Measurements from ENCODE around the gene ZMIZ1.
A peak's percentile ranks its signal among the peaks of the same experiment; 100 is the strongest.

ZMIZ1 gene

DNA sequence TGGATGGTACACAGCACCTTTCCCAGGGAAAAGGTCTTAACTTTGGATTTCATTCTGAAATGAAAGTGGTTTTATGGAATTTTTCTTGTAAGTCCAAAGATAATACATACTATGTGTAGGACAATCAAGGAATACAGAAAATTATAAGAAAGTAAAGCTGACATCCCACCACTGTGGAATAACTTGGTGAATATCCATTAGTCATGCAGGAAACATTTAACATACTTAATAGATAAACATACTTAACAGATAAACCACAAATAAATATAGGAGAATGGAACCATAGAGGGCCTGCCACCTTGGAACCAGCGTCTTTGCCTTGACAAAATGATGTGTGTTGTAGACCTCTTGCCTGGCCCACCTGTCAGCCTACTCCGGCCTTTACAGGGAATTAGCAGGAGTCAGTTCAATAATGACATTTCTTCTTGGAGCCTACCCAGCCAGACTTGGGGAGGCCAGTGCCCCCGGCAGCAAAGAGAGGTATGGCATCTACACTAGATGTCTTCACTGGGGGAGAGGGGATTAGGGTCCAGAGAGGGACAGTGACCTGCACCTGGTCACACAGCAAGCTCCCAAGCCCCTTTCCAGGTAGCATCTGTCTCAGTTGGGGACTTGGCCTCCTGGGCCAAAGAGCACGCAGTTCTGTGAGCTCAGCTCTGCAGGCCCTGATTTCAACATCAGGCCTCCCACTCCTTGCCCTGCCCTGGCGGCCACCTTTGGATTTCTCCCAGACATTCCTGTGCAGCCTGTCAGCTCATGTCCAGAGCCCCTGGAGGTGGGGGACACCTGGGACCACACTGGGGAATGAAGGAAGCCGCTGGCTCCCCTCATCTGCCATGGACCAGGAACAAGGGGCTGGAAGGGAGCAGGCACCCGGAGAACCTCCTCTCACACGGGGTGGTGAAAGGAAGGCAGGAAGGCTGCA, 165.9 kb downstream of the ZMIZ1 start:
- DNase-seq (ENCODE audit: low spot score), result no peak

DNA sequence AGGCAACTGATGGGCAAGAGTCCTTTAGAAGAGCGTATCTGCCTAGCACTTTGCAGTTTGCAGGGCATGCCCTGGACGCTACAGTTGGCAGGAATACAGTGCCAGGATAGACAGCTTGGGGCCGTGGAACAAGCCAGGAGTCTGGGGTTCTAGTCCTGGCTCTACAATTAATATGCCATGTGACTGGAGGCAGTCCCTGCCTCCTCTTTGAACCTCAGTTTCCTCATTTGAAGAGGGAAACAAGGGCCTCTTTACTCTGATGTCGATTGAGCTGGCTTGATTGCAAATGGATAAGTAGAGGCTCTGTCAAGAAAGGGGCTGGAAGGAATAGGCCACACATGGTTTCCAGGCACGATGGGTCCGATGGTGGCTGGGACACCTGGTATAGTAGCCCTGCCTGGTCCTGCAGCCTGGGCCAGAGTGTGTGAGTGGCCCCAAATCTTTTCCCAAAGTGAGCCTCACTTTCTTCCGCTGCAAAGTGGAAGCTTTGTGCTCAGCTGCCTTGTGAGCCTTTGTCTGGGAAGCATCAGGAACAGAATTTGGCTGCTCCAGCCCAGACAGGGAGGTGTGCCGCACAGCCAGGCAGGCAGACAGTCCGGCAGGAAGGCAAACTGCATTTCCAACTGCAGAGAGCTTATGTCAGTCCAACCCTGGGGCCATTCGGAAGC, 167.1 kb downstream of the ZMIZ1 start:
- no peak for DNase-seq (ENCODE audit: low spot score)

DNA sequence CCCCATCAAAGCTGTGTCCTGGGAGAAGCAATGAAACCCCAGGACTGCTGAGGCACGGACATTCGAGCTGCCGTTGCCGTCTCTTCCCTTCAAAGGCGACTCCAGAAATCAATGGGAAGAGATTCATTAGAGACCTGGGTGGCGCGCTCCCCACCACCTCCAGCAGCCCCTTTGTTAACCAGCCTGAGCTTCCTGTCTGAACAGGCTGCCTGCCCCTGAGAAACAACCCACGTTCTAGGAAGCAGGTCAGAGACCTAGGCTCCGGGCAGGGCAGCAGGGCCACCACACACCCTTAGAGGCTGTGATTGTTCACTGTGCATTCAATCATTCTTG, 167.6 kb downstream of the ZMIZ1 start:
- DNase-seq (ENCODE audit: low spot score), result no peak

DNA sequence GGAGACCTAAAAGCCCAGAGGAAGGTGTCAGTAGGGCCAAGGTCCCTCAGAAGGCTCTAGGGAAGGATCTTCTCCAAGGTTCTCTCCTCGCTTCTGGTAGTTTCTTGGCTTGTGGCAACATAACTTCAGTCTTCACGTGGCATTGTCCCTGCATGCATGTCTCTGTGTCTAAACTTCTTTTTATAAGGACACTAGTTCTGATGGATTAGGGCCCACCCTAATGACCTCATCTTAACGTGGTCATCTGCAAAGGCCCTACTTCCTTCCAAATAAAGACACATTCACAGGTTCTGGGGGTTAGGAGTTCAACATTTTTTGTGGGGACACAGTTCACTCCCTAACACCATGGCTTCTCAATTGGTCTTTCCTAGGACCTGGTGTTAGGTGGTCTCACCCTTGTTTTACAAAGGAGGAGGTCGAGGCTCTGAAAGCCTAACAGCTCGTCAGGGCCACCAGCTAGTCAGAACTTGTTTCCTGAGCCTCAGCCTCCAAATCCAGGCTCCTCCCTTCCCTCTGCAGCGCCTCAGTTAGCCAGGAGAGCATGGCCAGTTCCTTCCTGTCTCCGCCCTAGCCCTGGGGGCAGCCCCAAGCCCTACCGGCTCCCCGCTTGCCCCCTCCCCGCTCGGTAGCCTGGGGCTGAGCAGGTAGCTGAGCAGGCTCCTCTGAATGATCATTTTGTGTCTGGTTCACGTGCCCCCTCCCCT, 168.8 kb downstream of the ZMIZ1 start:
- DNase-seq (ENCODE audit: low spot score), result no peak

DNA sequence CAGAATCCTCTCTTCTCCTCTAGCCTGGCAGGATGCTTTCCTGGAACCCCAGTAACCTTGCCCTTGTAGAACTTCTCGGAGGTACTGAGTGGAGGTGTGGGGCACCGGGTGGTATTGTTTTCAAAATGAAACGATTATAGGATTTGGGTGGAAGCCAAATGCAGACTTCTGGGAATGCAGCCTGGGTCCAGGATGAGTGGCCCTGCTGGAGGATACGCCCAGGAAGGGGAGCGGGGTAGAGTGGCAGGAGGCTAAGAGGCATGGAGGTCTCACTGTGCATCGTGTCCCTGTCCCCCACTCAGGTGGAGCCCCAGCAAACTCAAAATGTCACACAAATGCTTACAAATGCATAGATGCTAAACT, 169.4 kb downstream of the ZMIZ1 start:
- DNase-seq (ENCODE audit: low spot score), result peak; percentile 43

DNA sequence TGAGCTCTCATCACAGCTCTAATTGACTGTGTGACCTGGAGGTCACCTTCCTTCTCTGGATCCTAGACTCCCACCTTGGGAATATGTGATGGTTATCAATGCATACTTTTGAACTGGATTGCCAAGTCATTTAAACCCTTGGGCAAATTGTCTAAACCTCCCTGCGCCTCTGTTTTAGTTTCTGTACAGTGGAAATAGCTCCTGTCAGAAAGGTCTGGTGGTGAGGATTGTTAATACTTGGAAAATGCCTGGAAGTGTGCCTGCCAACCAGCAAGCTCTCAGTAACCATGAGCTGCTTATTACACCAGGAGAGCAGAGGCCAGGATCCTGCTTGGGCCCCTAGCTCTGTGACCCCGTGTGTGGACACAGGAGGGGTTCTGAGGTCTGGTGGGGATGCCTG, 169.8 kb downstream of the ZMIZ1 start:
- no peak for DNase-seq (ENCODE audit: low spot score)

DNA sequence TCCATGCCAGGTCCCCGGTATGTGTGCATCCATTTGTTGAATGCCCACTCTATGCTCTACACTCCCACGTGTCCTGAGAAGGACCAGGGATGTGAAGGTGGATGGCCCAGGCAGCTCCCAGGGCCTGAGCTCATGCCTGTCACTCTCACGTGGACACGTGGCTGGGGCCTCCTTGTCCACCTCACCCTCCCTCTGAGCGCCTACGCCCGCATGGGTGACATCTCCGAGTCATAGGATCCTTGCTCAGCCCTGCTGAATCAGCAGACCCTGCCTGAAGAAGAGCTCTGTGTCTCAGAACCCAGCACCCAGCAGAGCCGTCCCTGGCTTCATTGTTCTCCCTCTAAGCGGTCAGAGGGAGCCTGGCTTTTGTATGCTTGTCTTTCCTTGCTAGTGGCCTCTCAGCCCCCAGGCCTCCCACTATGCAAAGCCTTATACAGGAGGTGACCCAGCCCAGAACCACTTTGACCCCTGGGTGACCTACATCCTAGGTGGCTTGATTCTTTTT, 170.6 kb downstream of the ZMIZ1 start:
- no peak for DNase-seq (ENCODE audit: low spot score)

DNA sequence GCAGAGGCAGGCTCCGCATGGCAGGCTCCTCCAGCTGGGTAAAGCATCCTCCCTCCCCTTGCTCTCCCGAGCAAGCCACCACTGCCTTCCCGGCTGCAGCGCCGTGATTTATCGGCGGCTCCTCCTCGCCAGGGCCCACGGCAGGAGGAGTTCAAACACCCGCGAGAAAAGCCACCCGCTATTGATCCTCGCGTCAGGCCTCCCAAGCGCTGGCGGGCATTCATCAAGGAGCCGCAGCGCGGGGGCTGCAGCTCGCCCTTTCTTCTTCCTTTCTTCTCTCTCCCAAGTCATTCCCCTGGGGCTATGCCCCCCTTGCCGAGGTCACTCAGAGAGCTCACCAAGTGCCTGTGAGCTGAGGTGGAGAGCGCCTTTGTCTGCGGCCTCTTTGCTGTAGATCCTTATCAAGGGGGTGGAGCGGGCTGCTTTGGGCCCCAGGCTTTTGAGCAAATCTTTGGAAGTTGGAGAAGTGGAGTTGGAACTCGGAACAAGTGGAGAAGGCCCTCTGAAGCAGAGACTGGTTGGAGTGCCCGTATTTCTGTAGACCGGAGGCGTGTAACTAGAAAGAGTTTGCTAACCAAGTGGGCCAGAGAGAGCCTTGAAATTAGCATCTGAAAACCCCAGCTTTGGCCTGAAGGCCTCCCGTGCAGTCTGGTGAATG, 171.3 kb downstream of the ZMIZ1 start:
- no peak for DNase-seq (ENCODE audit: low spot score)

DNA sequence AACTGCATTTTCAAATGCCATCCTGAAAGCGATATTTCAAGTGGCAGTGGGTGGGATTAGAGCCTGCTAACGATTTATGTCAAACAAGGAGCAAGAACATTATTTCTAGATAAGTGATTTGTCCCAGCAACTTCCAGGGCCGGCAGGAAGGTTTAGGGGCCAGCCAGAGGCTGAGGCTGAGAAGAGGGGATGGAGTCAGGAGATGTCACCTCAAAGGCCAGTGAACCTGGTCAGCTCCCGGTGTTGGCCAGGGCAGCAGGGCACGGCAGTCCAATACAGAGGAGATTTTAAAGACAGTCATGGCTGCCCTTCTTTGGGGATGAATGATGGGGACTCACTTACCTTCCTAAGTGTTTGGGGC, 172.8 kb downstream of the ZMIZ1 start:
- DNase-seq (ENCODE audit: low spot score), result no peak

DNA sequence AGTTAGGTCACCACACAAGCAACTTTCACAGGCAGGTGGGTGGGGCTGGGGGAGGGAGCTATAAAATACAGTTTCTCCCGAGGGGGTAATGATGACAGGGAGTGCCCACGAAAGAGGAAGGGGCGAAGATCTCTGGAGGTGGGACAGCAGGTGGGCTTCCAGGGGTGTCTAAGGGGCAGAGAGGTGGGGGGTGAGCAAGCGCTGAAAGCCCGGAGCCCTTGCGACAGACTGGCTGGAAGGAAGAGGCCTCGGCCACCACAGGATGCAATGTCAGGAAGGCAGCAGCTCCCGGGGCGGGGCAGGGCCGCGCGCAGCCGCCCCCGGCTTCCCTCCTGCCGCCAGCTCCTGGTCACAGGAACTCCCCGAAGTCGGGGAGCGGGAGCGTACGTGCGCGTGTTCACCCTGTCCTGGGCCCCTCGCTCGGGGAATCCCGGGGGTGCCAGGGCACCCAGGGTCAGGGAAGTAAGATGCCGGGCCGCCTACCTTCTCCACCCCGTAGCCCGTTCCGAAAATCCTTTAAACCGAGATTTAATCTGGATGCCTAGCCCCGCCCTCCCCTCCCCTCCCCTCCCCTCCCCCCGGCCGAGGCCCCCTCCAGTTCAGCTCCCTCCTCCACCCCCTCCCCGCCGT, 173.3 kb downstream of the ZMIZ1 start:
- peak; percentile 65 for DNase-seq (ENCODE audit: low spot score)

DNA sequence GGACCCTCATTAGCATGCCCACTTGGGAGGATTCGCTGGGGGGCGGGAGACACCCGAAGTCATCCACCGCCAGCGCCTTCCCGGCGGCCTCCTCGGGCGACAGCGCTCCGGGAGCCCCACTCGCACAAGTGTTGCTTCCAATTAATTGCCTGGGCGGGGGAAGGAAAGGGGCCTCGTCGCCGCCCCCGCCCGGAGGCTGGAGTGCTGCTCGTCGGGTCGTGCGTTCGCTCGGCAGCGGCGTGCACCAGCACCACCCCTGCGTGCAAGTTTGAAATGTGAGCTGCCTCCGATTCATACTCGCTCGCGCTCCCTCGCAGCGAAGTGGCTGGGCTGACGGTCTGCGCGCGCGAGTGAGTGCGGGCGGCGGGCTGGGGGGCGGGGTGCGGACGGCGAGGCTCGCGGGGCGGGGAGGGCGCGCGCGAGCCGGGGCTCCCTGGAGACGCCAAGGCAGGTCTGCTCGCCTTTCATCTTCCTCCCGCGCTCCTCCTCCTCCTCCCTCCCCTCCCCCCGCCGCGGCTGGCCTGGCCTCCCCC, 173.9 kb downstream of the ZMIZ1 start:
- DNase-seq (ENCODE audit: low spot score), result peak; percentile 83

DNA sequence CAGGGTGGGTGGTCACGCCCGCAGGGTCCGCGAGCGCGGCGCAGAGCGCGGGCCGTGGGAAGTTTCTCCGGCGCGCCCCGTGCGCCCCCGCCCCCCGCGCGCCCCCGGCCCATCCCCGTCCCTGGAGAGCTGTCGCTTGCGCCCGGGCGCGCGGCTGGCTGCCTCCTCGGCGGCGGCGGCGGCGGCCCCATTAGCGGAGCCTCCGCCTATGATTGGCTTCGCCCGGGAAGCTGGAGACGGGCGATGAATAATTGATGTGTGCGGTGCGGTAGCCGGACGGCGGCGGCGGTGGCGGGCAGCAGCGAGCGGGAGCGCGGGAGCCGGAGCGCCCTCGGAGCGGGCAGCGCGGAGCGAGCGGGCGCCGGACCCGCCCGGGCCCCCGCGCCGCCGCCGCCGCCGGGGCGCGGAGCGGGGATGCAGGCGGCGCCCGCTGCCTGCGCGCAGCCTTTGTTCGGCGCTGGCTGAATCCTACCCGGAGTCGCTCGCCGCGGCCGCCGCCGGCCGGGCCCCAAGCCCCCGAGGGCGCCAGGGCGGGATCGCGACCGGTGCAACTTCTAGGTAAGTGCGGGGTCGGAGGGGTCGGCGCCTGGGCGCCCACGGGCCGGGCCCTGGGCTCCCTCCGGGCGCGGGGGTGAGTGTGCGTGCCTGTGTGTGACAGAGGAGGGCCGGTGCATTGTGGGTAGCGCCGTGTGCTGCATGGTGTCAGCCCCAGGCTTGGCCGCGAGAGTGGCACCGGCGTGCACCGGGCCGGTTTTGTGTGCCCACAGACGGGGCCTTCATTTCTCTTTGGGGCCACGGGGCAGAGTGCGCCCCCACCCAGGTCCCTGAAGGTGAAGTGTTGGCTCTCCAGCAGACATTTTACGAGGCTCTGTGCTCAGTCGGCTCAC, 174.7 kb downstream of the ZMIZ1 start:
- DNase-seq (ENCODE audit: low spot score), result peak; percentile 81

DNA sequence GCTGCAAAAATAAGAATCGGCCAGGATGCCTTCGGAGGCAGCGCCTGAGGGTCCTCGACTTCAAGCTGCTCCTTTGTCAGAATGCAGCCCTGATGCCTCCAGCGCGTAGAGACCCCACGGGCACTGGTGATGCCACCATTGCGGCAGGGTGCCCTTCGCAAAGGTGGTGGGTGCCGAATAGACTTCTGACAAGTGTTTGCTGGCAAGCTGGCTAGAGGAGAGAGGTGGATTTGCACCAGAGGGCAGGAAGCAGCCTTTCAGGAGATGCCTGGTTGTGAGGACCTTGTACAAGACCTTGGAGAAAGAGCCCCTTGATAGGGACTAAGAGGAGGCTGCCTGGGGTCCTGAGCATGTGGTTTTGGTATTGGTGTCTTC, 175.3 kb downstream of the ZMIZ1 start:
- no peak for DNase-seq (ENCODE audit: low spot score)

DNA sequence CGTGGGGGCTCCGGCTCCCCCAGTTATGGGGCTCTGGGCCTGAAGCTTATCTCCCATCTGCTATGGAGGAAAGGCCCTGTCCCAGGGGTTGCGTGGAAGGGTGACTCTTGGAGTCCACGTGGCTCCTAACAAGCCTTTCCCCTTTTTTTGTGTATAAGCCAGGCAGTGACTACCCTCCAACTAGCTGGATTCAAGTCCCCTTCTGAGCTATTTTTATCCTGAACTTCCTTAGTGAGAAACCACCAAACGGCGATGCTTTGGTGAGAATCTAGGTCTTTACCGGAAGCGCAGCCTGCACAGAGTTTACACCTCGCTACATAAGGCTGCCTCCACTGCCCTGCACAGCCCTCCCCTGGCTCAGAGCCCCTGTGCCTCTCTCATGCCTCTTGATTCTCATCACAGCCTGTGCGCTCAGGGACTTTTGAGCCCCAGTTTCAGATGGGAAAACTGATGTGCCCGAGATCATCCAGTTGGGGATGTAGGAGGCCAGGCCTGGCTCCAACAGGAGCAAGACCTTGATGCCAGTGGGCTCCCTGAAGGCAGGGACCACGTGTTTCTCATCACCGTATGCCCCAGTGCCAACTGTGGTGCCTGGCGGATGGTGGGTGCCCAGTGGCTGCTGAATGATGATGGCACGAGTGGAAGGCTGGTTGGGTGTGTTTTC, 176.2 kb downstream of the ZMIZ1 start:
- no peak for DNase-seq (ENCODE audit: low spot score)

DNA sequence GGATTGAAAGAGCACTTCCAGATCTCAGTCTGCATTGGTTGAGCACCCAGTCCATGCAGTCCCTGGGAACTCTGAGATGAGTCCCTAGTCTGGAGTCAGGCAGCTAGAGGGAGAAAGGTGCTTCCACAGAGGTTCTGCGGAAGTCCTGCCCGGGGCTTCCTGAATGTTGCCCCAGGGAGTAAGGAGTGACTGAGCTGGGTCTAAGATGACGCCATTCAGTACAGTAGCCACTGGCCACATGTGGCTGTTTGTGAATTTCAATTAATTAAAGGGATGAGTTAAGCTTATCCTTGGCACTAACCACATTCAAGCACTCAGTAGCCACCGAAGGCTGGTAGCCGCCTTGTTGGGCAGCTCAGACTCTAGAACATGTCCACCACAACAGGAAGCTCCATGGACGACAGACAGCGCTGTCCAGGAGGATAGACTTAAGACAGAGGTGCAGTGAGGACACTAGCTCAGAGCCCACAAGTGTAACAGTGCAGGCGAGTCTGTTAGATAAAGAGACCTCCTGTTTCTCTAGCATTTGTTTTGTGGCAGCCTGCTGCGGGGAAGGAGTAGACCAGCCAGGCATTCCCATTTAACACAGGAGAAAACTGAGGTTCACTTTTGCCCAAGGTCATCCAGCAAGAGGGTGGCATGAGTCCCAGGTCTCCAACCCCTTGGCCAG, 176.9 kb downstream of the ZMIZ1 start:
- no peak for DNase-seq (ENCODE audit: low spot score)

DNA sequence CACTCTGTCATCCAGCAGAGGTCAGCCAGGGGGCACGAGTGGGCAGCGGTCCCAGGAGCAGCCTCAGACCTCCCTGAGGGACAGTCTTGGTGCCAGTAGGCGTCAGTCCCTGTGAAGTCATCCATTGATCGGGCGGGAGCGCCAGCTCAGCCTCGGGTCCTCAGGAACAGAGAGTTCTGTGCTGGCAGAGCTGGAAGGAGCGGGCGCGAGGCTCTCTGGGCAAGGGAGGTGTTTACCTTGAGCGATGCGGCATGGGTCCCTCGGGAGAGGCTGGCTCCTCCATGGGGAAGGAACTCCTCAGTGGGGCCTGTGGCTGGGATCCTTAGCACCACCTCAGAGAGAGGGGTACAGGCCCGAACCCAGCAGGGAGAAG, 177.4 kb downstream of the ZMIZ1 start:
- DNase-seq (ENCODE audit: low spot score), result no peak

DNA sequence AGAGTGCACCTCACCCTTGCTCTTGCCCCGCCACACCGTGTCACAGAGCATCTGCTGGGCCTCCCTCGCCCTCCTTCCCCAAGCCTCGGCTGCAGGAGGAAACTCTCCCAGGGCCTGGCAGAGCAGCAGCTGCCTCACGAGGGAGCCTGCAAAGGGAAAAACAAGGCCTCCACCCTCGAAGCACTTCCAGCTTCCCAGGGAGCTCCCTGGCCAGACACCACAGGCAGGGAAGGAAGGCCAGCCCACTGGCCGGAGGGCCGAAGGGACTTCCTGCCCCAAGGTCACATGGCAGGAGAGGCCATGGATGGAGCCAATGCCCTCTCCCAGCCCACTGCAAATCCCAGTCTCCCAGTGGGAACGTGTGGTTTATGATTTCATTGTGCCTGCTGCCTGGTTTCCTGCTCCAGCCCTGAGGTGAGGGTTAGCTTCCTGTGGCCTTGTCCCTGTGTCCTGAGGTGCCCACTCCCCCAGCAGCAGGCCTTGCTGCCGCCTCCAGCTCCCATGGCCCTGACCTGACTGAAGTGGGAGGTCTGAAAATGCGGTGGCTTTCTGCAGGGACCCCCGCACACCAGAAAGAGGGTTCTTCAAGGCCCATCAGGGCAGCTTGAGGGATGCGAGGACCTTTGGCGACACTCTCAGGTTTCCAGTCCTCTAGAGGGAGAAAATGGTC, 178.0 kb downstream of the ZMIZ1 start:
- DNase-seq (ENCODE audit: low spot score), result no peak

DNA sequence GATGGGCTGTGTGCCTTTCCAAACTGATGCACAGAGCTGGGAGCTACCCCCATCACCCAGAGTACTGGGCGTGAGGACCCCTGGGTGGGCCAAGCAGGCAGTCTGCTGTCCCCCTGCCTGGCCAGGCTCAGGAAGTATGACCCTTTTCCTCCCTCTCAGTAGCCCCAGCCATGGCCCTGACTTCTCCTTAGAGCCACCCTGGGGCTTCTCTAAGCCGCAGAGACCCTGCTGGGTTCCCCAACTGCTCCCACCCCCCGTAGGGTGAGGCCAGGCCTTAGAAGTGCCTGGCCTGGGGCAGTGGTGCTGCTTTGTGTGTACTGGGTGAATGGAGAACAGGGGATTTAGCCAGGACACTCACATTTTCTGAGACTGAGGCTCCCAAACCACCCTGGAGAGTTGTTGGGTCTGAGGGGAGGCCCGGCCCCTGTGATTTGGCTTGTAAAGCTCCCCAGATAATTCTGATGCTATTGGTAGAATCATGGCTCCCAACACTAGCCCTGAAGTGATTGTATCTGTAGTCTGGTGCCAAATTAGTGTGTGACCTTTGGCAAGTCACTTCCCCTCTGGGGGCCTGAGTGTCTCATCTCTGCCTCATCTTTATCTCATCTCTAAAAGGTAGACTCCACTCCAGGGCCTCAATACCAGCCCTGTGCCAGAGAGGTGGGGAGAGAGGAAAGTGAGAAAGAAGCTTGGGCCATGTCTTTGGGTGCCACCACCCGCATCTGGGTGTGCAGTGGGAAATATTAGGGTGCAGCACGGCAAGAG, 178.8 kb downstream of the ZMIZ1 start:
- no peak for DNase-seq (ENCODE audit: low spot score)

Data from D341Med (cell line).